CD4-positive, alpha-beta T cell treated with Interleukin-15 for 4 hours (primary cell): ENCODE results near the gene FNDC3B.
A peak's percentile ranks its signal among the peaks of the same experiment; 100 is the strongest.

ENCODE experiments used
- DNase-seq: peaks from one replicate; pipeline ENCODE4 v3.0.0-alpha.2; 2020; ENCODE audit warnings: low spot score

FNDC3B gene

DNA sequence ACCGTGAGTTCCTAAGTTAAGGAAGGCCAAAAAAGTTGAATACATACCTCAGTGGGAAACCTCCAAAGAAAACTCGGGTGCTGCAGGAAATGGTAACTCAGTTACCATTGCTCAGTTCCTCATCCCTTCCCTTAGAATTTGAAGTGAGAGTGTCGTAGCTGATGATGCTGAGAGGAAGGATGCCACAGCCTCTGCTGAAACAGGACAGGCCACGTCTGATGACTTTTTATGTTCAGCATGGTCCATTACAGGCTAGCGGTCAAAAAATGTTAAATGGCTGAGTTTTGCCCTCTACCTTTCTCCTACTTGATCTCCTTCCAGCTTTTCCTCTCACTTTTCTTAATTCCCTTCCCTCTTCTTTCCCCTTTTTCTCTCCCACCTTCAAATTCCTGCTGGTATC is 273.3 kb downstream of the FNDC3B start:
- DNase-seq = no peak

DNA sequence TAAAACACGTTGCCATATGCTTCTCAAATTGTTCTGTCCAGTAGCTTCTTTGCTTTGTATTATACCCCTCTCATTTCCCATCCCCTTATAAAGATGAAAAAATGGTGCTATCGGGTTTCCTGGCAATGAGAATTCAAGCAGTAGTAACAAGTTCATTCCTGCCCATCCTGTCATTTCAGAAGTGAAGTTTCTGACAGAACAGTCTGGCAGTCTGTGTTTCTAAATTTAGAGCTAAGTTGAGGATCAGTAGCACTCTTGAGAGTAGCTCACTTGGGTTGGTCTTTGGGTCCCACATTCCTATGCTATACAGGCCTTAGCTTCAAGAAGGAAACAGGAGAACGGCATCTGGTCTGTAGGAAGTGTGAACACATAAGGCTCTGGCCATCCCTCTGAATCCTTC is 274.3 kb downstream of the FNDC3B start:
- DNase-seq = no peak

DNA sequence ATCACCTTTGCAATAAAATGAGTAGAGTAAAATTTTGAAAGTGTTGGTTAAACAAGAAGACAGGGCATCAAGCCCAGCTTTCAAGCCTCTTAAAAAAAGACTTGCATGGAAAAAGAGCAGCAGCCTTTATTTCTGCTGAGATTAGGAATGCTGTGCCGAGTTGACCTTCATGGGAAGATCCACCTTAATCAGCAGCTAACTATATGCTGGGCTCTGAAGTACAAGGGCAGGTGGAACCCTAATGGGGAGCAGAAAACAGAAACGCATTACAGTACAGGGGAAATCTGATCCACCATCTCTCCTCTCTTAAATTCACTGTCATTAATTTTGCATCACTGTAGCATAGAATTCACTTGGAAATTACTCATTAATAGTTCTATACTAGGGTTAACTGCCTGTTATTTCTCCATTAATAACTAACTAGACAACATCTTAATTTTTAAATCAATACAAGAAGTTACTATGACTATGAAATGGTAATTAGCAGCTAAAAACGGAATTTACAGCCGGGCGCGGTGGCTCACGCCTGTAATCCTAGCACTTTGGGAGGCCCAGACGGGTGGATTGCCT is 275.3 kb downstream of the FNDC3B start:
- DNase-seq = no peak

DNA sequence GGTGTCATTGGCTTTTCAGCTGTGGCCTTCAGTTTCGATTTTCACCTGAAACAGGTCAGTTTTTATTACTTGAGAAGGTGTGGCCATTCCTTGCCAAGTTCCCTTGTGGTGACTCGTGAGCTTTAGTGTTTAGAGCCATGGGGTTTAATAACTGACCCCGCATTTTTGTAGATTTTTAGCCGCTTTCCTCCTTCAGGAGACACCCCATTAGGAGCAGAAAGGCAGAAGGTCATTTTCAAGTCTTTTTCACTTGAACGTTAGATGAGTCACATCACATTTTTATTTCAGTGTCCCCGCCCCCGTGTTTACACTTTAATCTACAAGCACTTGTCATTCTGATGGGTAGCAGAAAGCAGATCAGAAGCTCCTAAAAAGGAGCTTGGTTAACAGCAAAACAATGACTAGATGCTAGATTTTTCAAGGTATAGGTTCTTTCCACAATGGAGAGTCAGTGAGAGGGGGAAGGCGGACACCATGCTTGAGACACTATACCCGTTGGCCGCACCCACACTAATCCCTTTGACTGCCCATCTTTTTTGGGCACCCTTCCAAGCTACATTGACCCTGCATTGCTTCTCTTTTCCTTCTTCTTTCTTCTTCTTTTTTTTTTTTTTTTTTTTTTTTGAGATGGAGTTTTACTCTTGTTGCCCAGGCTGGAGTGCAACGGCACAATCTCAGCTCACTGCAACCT is 276.2 kb downstream of the FNDC3B start:
- DNase-seq = no peak

DNA sequence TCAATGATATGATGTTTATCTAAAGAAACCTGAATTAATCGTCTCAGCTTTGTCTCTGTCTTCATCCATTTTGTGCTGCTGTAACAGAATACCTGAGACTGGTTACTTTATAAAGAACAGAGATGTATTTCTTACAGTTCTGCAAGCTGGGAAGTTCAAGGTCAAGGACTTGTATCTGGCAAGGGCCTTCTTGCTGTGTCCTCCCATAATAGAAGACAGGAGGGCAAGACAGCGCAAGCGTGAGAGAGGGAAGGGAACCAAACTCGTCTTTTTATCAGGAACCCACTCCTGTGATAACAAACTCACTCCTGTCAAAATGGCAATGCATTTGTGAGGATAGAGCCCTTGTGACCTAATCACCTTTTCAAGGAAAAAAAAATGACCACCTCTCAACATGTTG is 277.4 kb downstream of the FNDC3B start:
- no peak for DNase-seq

DNA sequence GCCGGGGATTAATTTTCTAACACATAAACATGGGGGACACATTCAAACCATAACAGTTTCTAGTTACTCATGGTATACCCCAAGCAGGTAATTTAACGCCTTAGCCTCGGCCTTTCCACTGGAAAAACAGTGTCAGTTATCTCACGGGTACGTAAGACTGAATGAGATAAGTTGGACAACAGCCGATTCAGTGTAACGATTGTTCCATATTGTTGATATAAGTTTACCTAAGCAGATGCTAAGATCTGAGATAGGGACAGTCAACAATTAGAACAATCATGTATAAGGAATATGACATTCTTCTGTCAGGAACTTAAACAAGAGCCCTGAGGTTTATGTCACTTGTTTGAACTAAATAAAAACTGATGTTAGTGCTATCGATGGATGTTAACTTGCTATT is 278.1 kb downstream of the FNDC3B start:
- no peak for DNase-seq

DNA sequence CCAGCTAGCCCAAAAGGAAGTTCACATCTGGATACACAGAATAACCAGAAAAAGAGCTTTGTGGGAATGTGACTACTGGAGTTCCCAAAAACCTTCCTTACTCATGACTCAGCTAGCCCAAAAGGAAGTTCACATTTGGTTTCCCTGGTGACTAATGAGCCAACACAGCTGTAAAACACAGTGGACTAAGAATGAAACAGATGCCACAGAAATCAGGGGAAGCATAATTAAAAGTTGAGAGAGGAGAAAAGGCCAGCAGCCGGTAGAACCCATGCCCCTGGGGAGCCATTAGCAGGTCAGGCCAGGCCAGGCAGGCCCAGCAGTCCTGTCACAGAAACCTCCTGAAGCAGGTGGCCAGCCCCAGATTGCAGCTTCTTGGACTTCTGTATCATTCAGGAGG is 278.6 kb downstream of the FNDC3B start:
- no peak for DNase-seq

DNA sequence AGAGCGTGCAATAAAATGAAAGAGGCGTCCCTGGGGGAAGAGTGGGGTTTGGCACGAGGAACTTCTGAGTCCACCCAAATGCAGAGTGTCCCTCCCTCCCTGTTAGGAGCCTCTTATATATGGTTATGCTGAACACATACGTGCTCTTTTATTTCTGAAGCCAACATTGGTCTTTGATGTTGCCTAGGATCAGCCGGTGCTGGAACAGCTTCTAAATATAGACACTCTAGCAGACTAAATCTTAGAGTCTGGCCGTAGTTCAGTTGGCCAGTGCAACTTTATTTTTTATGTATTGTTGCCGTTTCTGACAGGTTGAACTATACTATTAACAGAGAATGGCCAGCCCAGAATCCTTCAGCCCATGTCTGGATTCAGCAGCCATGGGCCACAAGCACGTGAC is 280.2 kb downstream of the FNDC3B start:
- no peak for DNase-seq

DNA sequence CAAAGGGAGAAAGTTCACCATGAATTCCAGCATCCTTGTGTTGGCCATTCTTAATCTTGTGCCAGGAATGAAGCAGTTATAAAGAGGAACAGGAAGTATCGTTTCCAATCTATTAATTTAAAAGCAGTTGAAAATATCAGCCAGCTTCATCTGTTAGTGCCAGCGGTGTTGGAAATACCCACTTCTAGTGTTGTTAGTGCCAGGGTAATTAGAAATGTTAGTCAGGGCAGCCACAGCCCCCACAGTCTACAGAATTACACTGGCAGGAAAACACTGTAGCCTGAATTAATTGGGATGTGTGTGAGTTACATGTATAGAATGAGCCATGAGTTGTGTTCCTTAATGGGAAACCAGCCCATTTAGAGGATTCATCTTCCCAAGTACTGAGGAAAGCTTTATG is 281.1 kb downstream of the FNDC3B start:
- no peak for DNase-seq

DNA sequence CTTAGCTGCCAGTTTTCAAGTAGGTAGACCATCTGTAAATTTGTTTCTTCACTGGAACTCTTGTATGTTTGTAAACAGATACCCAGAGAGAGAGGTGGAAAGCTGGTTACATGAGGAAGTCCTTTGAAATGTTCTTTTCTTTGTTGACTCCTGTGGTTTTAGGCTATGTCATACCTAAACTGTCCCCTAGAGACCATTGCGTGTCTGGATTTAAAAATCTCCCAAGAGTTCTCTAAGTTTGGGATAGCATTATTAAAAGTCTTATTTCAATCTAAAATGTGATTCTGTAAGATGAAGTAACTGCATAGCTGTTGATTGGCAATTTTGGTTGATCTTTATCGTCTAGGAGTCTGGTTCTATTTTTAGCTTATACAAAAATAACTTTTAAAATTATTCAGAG is 281.7 kb downstream of the FNDC3B start:
- no peak for DNase-seq

DNA sequence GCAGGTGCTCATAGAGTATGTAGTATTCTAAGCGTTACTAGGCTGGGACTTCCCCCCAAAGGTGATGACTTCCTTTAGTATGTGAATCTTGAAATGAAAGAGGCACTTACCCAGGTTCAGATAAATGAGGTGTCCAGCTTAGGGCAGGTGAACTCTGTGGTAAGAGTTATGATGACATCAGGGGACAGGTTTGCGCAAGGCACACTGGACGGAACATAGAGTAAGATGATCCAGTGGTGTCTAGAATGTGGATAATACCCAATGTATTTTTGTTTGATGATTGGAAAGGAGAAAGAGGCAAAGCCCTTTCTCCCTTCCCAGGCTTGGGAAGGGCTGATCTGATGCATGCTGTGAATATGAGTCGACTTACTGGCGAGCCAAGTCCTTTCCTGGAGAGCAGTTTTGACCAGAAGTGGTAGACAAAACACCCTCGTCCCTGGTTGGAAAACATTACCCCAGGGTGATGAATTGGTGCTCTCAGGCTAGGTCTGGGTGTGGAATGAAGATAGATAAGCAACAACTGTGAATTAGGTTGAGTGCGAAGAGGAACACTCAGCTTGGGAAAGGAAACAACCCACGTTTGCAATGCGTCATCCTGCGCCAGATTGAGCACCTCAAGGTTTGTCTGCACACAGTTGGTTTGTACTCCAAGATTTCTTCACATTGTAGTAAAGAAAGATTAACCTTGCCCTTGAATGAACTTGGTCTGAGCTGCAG is 284.7 kb downstream of the FNDC3B start:
- no peak for DNase-seq

DNA sequence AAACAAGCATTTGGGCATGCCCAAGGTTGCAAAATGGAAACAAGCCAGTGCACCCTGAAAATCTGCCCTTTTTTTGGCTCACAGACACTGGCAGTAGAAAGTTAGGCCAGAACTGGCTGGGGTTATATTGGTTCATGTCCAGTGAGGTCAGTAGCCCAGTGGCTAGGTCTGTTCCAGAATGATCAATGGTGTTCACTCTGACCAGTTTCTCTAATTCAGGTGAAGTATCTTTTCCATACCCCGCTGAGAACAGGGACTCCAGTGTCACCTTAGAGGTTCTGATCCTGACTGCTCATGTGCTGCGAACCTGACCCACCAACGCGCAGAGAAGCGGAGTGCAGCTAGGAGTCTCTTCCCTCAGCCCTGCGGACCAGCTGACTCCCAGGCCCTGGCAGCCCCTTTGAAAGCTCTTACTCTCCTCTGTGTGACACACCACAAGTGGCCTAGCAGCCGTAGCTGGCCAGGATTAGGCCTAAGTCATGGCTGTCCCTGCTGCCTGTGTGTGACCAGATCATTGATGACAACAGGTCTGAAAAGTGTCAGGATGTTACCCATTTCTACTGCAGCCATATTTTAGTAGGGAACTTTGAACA is 285.3 kb downstream of the FNDC3B start:
- DNase-seq = no peak

DNA sequence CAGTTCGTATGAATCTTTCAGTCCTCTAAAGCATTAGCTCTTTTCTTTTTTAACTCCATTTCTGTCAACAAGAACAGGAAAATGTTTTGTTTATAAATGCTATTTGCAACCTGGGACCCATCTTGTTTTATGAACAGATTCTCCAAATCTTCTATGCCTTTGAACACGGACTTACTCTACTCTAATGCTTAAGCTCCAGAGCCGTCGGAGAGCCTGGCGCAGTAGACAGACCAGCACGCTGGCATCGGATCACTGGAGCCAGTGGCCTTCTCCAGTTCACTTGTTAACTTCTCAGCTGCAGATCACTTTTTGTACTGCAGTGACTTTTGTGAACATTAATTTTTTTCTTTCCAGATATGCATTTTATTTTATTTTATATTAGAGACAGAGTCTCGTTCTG is 286.1 kb downstream of the FNDC3B start:
- no peak for DNase-seq

DNA sequence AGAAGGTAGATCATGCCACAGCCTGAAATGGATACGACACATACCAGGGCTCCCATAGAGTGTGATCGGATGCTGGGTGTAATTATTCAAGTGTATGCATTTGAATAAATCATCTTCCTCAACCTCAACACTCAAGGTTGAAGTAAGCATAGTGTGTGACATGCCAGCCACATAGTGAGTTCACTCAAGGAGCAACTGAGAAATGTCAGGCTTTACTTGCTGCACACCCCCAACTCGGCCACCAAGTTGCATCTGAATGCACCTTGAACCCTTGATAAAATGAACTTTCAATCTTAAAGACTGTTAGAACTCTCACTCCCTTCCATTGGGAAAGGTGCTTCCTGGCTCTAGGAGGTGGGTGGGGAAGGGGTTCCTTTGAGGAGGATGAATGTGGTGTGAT is 287.6 kb downstream of the FNDC3B start:
- no peak for DNase-seq

DNA sequence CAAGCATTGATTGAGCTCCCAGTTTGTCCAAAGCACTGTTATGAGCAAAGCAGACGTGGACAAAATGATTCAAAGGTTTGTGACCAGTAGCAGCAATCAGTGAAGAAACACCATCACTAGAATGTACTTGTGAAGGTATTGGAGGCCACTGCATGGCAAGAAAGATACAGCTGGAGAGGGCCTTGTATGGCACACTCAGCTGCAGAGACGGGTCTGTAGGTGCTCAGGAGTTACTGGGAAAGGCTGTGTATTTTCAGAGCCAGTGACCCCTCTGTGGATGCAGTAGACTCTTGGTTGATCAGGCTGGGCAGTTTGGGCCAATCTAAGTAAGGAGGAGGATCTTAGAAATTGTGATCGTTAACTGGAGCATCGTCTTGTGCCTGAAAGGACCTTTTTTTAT is 288.9 kb downstream of the FNDC3B start:
- no peak for DNase-seq

DNA sequence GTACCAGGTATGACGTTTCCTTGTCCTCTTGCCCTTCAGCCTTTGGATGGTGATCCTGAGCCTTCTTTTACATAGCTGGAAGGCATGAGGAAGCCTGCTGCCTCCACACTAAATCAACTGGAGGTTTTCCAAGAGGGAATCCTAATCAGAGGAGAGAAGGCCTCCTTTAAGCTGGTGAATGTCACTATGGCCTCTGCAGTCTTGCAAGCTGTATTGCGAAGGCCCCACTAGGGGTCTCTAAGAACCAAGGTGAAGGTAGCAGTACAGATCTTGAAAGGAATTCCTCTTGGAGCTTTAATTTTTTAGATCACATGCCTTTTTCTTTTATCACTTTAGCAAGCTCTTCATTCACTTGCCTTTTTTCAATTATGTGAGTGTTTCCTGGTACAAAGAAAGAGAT is 289.7 kb downstream of the FNDC3B start:
- no peak for DNase-seq

DNA sequence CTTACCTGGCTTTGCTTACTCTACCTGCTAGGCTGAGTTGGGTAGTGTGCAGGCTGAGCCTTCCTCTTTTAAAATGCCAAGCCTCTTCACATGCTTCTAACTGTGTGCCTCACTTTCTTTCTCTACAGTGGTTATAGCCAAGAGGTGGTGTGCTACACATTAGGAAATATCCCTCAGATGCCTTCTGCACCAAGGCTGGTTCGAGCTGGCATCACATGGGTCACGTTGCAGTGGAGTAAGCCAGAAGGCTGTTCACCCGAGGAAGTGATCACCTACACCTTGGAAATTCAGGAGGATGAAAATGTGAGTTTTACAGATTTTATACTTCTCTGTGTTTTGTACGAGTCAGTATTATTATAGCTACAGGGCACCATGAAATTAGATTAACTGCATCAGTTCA is 291.0 kb downstream of the FNDC3B start:
- no peak for DNase-seq

DNA sequence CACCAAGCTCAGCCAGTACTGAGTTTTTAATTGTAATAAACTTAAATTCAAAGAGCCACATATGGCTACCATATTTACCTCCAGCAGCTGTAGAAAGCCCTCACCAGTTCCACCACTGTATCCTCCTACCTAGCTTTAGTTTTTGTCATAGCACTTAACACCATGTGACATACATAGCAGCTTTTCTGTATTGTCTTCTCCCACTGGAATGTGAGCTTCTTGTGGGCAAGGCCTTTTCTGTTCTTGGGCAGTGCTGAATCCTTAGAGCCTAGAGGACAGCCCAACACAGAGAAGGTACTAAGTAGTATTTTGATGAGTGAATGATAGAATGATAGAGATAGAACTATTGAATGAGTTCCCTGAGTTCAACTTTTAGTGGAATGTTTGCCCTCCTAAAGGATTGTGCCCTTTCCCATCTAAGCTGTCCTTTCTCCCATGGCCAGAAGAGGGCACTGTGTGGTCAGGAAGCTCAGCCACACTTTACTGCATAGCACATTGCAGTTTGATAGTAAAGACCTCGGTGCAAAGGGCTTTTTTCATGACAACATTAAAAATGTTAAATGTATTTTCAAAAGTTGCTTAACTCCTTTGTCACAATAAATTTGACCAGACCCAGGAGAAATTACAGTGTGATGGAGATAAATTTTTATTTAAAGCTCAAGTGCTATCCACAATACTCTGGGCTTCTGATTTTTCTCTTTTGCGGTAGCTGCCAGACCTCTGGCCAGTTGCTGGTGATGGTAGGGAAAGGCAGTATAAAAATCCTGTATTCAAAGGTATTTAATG is 293.1 kb downstream of the FNDC3B start:
- DNase-seq = peak; percentile 64

DNA sequence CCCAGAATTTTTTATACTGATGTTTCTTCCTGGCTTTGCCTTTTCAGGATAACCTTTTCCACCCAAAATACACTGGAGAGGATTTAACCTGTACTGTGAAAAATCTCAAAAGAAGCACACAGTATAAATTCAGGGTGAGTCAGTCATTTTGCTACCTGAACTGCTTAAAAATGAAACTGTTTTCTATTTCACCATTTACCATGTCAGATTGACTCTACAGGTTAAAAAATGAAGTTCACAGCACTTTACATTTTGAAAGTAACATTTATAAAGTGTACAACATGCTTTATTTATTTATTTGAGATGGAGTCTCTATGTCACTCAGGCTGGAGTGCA is 293.6 kb downstream of the FNDC3B start:
- no peak for DNase-seq

DNA sequence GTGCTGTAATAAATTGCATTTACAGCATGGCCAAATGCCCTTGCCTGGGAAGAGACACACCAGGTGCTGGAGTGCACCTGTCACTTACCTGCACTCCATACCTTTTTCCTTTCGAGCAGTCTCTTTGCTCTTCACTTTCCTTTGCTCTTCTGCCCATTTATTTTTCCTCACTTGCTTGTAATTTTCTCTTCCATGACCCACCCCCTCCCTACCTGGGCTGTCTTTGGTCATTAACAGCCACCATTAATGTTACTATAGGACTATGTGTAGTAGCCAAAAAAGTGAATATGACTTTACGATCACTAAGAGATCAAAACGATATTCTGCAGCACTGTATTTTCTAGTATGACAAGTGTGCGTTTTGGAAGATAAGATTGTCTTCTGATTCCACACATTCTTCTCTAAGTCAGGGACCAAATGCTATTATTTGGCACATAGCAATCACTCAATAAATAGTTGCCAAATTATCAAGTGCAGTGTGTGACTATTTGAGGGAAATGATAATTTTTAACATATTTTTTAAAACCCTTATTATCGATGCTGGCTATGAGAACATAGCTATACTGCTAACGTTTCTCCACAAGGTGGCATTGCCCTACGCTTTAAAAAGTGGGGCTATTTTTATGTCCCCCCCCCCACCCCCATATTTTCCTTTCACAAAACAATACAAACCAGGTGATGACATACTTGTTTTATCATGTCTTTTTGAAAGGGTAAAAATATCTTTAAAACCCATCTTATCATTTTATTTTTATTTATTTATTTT is 294.5 kb downstream of the FNDC3B start:
- no peak for DNase-seq

DNA sequence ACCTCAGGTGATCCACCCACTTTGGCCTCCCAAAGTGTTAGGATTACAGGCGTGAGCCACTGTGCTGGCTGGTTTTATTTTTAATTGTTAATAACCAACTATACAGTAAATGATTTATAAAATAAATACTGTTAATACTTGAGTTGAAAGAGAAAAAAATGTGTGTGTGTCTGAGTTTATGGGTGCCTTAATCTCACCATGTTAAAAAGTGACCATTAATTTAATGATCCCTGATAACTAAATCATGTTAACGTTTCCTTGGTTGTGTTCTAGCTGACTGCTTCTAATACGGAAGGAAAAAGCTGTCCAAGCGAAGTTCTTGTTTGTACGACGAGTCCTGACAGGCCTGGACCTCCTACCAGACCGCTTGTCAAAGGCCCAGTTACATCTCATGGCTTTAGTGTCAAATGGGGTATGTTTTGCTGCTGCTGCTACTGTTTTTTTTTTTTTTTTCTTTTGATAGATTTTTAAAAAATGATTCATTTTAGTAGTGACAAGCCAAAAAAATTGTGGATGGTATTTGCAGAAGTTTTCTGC is 295.4 kb downstream of the FNDC3B start:
- DNase-seq = no peak

DNA sequence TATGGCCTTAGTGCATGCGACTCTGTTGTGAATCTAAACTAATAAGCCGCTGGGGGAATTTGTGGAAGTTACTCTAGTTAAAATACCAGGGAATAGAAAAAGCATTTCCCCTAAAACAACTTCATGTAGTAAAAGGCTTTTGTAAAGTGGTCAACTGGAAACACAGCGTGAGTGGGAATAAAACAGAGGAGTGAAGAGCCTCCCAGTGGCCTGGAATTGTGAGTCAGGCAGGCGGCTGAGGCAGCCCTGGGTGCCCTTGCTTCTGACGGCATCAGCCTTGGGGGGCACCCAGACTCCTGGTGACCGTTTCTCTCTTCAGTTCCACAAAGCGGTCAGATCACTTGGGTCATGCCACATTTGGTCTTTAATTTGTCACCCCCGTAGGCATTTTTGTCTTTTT is 300.5 kb downstream of the FNDC3B start:
- no peak for DNase-seq
